ENCODE results near the gene DNAJC11. TPM values are rescaled to one million over a fixed set of nuclear protein-coding genes. Genes with fewer than 3 reads are reported as not detected.
A peak's percentile ranks its signal among the peaks of the same experiment; 100 is the strongest.
"Not testable (repeated sequence)": the region's sequence is repeated elsewhere in the genome, so short reads cannot be mapped to it uniquely, and the experiment has no call there.

The DNAJC11 gene
- total and polyA plus RNA-seq, 10 donors = 13.3 to 66.9 (median 54.6) TPM

GRCh38 chr1:6743189-6744101 lies 41.8 kb upstream of the DNAJC11 start:
- H3K9me3 ChIP-seq = no peaks in the 10 kb centered on the region
- TF ChIP-seq POLR2A (IDR thresholded peaks at IDR 0.05) (no peak), POLR2AphosphoS5 (IDR thresholded peaks at IDR 0.05) (peak in 2 of 3 donors; percentile 14 to 22)
- TF ChIP-seq, protein P1, sequence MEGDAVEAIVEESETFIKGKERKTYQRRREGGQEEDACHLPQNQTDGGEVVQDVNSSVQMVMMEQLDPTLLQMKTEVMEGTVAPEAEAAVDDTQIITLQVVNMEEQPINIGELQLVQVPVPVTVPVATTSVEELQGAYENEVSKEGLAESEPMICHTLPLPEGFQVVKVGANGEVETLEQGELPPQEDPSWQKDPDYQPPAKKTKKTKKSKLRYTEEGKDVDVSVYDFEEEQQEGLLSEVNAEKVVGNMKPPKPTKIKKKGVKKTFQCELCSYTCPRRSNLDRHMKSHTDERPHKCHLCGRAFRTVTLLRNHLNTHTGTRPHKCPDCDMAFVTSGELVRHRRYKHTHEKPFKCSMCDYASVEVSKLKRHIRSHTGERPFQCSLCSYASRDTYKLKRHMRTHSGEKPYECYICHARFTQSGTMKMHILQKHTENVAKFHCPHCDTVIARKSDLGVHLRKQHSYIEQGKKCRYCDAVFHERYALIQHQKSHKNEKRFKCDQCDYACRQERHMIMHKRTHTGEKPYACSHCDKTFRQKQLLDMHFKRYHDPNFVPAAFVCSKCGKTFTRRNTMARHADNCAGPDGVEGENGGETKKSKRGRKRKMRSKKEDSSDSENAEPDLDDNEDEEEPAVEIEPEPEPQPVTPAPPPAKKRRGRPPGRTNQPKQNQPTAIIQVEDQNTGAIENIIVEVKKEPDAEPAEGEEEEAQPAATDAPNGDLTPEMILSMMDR (IDR thresholded peaks at IDR 0.05 in 8 of 11, conservative IDR thresholded peaks at IDR 0.05 in 3 of 11) = no peak
- H3K4me3 ChIP-seq = no peak overlapping the region
- H3K27ac ChIP-seq = peak overlapping the region in 6 of 8 donors; percentile 44 to 72 (median 66)
- H3K27me3 ChIP-seq (replicated peaks in 1 of 7) = no peaks in the 10 kb centered on the region
- no peak for DNase-seq
- H3K4me1 ChIP-seq = peaks cover 7 to 21% (median 10%) of the 10 kb centered on the region in 6 donors
- 22 to 32% (median 25%) methylated on average over 20 of the region's 20 CpGs for WGBS, 5 donors
- intact Hi-C loops (cut with DNase I; ENCODE audit: low total_unique reads) = no loop called here
- no peaks in the 10 kb centered on the region for H3K36me3 ChIP-seq

GRCh38 chr1:6742676-6743188 lies 41.1 kb upstream of the DNAJC11 start:
- H3K4me3 ChIP-seq; DNase-seq; H3K36me3 ChIP-seq; intact Hi-C loops (cut with DNase I; ENCODE audit: low total_unique reads); H3K27me3 ChIP-seq (replicated peaks in 1 of 7); H3K9me3 ChIP-seq: not testable (repeated sequence)
- Histone ChIP-seq H3K27ac (peak overlapping the region in 4 of 8 donors; percentile 57 to 72 (median 66)), H3K4me1 (peaks cover 7 to 21% (median 10%) of the 10 kb centered on the region in 6 donors)
- 58 to 80% (median 63%) methylated on average over 7 of the region's 7 CpGs for WGBS, 5 donors

DNA sequence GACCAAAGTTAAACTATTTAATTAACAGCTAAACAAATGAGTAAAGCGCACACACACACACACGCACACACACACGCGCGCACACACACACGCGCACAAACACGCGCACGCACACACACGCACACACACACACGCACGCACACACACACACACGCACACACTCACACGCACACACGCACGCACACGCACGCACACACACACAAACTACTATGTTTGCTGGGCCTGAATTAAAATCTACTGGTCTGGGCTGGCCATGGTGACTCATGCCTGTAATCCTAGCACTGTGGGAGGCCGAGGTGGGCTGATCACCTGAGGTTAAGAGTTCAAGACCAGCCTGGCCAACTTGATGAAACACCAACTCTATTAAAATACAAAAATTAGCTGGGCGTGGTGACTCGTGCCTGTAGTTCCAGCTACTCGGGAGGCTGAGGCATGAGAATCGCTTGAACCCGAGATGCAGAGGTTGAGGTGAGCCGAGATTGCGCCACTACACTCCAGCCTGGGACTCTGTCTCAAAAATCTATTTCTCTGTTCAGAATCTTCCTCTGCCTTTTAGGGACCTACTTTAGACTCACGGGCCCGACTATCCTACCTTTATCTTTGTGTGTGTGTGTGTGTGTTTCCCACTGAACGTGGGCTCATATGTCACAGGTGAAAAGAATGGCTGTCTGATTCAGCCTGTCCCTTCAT lies 37.5 kb upstream of the DNAJC11 start:
- H3K27ac ChIP-seq = no peak overlapping the region
- peaks cover 7 to 15% (median 10%) of the 10 kb centered on the region in 6 donors for H3K4me1 ChIP-seq
- peaks cover 0 to 10% (median 0%) of the 10 kb centered on the region in 7 donors for H3K27me3 ChIP-seq (replicated peaks in 1 of 7)
- intact Hi-C loops (cut with DNase I; ENCODE audit: low total_unique reads) = no loop called here
- H3K9me3 ChIP-seq = no peaks in the 10 kb centered on the region
- TF ChIP-seq, protein P1 (IDR thresholded peaks at IDR 0.05 in 8 of 11, conservative IDR thresholded peaks at IDR 0.05 in 3 of 11) = no peak
- TF ChIP-seq POLR2A (IDR thresholded peaks at IDR 0.05) (no peak), POLR2AphosphoS5 (IDR thresholded peaks at IDR 0.05) (no peak)
- no peak overlapping the region for H3K4me3 ChIP-seq
- no peaks in the 10 kb centered on the region for H3K36me3 ChIP-seq
- WGBS, 5 donors = 76 to 88% (median 83%) methylated on average over 25 to 30 of the region's 30 CpGs
- no peak for DNase-seq

DNA sequence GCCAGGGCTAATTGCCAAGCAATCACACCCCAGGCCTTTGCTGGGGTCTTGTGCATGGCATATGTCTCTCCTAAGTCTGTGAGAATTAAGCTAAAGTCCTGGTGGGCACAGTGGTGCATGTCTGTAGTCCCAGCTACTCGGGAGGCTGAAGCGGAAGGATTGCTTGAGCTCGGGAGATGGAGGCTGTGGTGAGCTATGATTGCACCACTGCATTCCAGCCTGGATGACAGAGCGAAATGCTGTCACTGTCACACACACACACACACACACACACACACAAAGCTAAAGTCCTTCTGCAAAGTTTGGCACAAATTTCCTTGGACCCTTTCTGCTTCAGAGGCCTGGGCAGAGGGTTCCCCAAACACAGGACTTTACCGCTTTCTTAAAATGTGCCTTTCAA lies 31.3 kb upstream of the DNAJC11 start:
- Histone ChIP-seq H3K36me3 (no peaks in the 10 kb centered on the region), H3K4me3 (no peak overlapping the region), H3K9me3 (no peaks in the 10 kb centered on the region), H3K27me3 (replicated peaks in 1 of 7) (peaks cover 0 to 10% (median 0%) of the 10 kb centered on the region in 7 donors), H3K27ac (no peak overlapping the region), H3K4me1 (no peaks in the 10 kb centered on the region)
- no peak for DNase-seq
- no peak for TF ChIP-seq POLR2AphosphoS5 (IDR thresholded peaks at IDR 0.05)
- TF ChIP-seq POLR2A (IDR thresholded peaks at IDR 0.05) = no peak
- TF ChIP-seq, protein P1 (IDR thresholded peaks at IDR 0.05 in 8 of 11, conservative IDR thresholded peaks at IDR 0.05 in 3 of 11) = no peak
- intact Hi-C loops (cut with DNase I; ENCODE audit: low total_unique reads) = no loop called here
- WGBS, 5 donors = 81 to 95% (median 91%) methylated on average over 4 to 5 of the region's 5 CpGs
